H7 (cell line): Measurements from ENCODE around the gene ADSS1. TPM values are rescaled to one million over a fixed set of nuclear protein-coding genes. Genes with fewer than 3 reads are reported as not detected.

Experiments used
- DNase-seq: peaks from one replicate; pipeline ENCODE4 v3.0.0; 2012
- H3K27me3 ChIP-seq: 2 replicates; pipeline ENCODE4 v1.6.0; 2011; ENCODE audit warnings: mild to moderate bottlenecking, low read length; ENCODE audit not compliant: control insufficient read depth, insufficient read depth
- H3K36me3 ChIP-seq: replicated peaks from 2 replicates; pipeline ENCODE4 v1.5.1; 2011; ENCODE audit warnings: low read length; ENCODE audit not compliant: control insufficient read depth, insufficient read depth
- H3K4me3 ChIP-seq: 2 replicates; pipeline ENCODE4 v1.5.1; 2011; ENCODE audit warnings: low read depth, mild to moderate bottlenecking, control low read depth, low read length, moderate library complexity; ENCODE audit not compliant: insufficient read depth
- total RNA-seq: library from RNA; depleted of rRNA; stranded (reverse); fragments of >200 nt; shearing (Covaris generic); gene quantifications from 2 replicates; pipeline ENCODE4 v1.2.3, GENCODE V29; 2014

ADSS1 gene
- total RNA-seq, 1 experiment from 2014 or later = 10.3 TPM

- peak; percentile 67 for DNase-seq
- H3K4me3 ChIP-seq = no peak overlapping the region
- H3K36me3 ChIP-seq = peaks cover 3% of the 10 kb centered on the region
- H3K27me3 ChIP-seq = no peaks in the 10 kb centered on the region
Observed at GRCh38 chr14:104734991-104735779, 11.2 kb downstream of the ADSS1 start.

GRCh38 chr14:104735830-104736642, 12.0 kb downstream of the ADSS1 start:
- H3K4me3 ChIP-seq = no peak overlapping the region
- peaks cover 4% of the 10 kb centered on the region for H3K36me3 ChIP-seq
- no peaks in the 10 kb centered on the region for H3K27me3 ChIP-seq
- DNase-seq = peak; percentile 70

DNA sequence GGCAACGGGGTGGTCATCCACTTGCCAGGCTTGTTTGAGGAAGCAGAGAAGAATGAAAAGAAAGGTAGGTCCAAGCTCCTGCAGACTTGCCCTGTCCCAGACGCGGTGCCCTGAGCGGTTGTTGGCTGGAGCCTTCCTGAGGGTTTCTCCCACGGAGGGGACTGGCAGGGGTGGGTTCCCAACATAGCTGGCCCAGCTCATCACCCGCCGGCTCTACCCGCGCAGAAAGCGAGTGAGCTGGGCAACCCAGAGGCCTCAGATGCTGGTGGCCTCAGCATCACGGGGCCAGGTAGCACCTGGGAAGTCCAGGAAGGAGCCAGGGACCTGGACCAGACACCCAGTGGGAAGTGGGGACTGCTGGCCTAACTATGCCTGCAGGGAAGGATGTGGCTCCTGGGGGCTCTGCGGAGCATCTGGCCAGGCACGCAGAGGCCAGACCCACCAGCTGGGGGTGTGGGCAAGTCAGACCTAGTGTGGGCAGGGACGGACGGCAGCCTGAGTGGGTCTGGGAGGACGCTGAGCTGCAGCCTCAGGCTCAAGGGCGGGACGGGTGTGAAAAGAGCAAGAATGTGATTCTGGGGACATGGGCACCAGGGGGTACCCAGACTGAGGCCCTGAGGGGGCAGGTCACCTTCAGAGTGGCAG, 14.5 kb downstream of the ADSS1 start:
- Histone ChIP-seq H3K27me3 (no peaks in the 10 kb centered on the region), H3K4me3 (no peak overlapping the region), H3K36me3 (peaks cover 4% of the 10 kb centered on the region)
- peak; percentile 55 for DNase-seq

DNA sequence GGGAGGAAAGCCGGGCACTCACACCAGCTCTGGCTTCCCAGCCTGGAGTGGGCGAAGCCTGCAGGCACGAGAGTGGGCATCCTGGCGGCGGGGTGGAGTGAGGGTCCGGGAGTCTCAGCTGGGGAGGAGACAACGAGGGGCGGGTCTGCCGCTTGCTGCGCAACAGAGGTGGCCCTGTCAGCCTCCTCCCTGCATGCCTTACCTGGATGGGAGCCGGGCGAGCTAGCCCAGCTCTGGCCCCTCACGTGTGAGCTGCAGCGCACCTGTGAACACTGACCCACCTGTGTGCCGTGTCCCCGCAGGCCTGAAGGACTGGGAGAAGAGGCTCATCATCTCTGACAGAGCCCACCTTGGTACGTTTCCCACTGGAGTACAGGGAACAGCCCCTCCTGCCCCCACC, 15.0 kb downstream of the ADSS1 start:
- H3K27me3 ChIP-seq = no peaks in the 10 kb centered on the region
- H3K36me3 ChIP-seq = peaks cover 4% of the 10 kb centered on the region
- peak; percentile 58 for DNase-seq
- H3K4me3 ChIP-seq = no peak overlapping the region

- peak; percentile 52 for DNase-seq
- H3K27me3 ChIP-seq = no peaks in the 10 kb centered on the region
- peaks cover 4% of the 10 kb centered on the region for H3K36me3 ChIP-seq
- H3K4me3 ChIP-seq = no peak overlapping the region
Observed at GRCh38 chr14:104739546-104740516, 15.8 kb downstream of the ADSS1 start.

GRCh38 chr14:104741108-104741802, 17.2 kb downstream of the ADSS1 start:
- Histone ChIP-seq H3K36me3 (peaks cover 4% of the 10 kb centered on the region), H3K27me3 (no peaks in the 10 kb centered on the region), H3K4me3 (no peak overlapping the region)
- peak; percentile 57 for DNase-seq

GRCh38 chr14:104741803-104742251, 17.8 kb downstream of the ADSS1 start:
- Histone ChIP-seq H3K27me3 (no peaks in the 10 kb centered on the region), H3K4me3 (no peak overlapping the region), H3K36me3 (peaks cover 4% of the 10 kb centered on the region)
- no peak for DNase-seq

GRCh38 chr14:104742586-104743455, 18.8 kb downstream of the ADSS1 start:
- no peaks in the 10 kb centered on the region for H3K27me3 ChIP-seq
- peaks cover 4% of the 10 kb centered on the region for H3K36me3 ChIP-seq
- DNase-seq = peak; percentile 52
- no peak overlapping the region for H3K4me3 ChIP-seq

GRCh38 chr14:104743461-104744380, 19.7 kb downstream of the ADSS1 start:
- Histone ChIP-seq H3K4me3 (no peak overlapping the region), H3K27me3 (no peaks in the 10 kb centered on the region), H3K36me3 (peaks cover 4% of the 10 kb centered on the region)
- no peak for DNase-seq

DNA sequence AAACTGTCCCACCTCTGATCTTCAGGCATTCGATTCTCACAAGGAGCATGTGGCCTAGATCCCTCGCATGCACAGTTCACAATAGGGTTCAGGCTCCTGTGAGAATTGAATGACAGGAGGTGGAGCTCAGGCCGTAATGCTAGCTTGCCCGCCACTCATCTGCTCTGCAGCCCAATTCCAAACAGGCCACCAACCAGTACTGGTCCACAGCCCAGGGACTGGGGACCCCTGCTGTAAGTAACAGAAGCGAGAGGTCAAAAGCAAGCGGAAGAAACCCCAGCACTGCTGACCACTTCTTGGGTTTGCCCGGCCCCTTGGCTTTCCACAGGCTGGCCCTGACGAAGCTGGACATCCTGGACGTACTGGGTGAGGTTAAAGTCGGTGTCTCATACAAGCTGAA, 20.5 kb downstream of the ADSS1 start:
- Histone ChIP-seq H3K4me3 (no peak overlapping the region), H3K36me3 (peaks cover 4% of the 10 kb centered on the region), H3K27me3 (no peaks in the 10 kb centered on the region)
- no peak for DNase-seq

DNA sequence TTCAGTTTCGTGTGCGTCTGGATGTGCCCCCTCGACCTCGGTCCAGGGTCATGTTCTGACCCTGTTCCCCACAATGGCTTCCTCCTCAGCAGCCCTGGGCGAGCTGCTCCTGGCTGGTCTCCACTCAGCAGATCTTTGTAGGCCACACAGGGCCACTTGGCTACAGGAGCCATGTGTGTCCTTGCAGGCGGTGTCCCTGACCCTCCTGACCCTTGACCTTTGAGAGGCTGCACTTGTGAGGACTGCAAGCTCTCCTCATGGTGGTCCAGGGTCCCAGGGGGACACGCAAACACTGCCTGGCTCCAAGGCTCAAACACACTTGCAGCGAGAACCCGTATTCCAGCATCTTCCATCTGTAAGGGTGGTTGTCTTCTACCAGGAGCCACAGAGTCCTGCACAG, 21.4 kb downstream of the ADSS1 start:
- Histone ChIP-seq H3K27me3 (no peaks in the 10 kb centered on the region), H3K4me3 (no peak overlapping the region), H3K36me3 (no peaks in the 10 kb centered on the region; the same call in 1 of the 2 replicates)
- DNase-seq = no peak

- Histone ChIP-seq H3K4me3 (no peak overlapping the region), H3K27me3 (no peaks in the 10 kb centered on the region), H3K36me3 (no peaks in the 10 kb centered on the region; the same call in 1 of the 2 replicates)
- DNase-seq = no peak
Observed at GRCh38 chr14:104746071-104746545, 22.1 kb downstream of the ADSS1 start.
